ENCODE measurements around the gene RAMP3.

RAMP3 gene

GRCh38 chr7:45157286-45157652, 322 bp upstream of the RAMP3 start:
- DNase-seq, result peak; percentile 24

- peak; percentile 12 for DNase-seq
These were observed 880 bp downstream of the RAMP3 start for GRCh38 chr7:45158471-45158870.

GRCh38 chr7:45159296-45159695, 1.7 kb downstream of the RAMP3 start:
- DNase-seq, result peak; percentile 23

GRCh38 chr7:45160417-45160881, 2.9 kb downstream of the RAMP3 start:
- DNase-seq, result peak; percentile 35

GRCh38 chr7:45161138-45161537, 3.5 kb downstream of the RAMP3 start:
- no peak for DNase-seq

- DNase-seq, result peak; percentile 30
These were observed 4.3 kb downstream of the RAMP3 start for GRCh38 chr7:45161842-45162241.

GRCh38 chr7:45162311-45162845, 4.8 kb downstream of the RAMP3 start:
- DNase-seq, result peak; percentile 22

GRCh38 chr7:45162943-45163691, 5.5 kb downstream of the RAMP3 start:
- peak; percentile 21 for DNase-seq

- DNase-seq, result peak; percentile 5
These were observed 6.1 kb downstream of the RAMP3 start for GRCh38 chr7:45163692-45164052.

- DNase-seq, result peak; percentile 6
These were observed 6.7 kb downstream of the RAMP3 start for GRCh38 chr7:45164271-45164670.

- DNase-seq, result no peak
These were observed 8.3 kb downstream of the RAMP3 start for GRCh38 chr7:45165857-45166256.

- peak; percentile 18 for DNase-seq
These were observed 14.4 kb downstream of the RAMP3 start for GRCh38 chr7:45171946-45172345.

- peak; percentile 38 for DNase-seq
These were observed 16.2 kb downstream of the RAMP3 start for GRCh38 chr7:45173596-45174327.

GRCh38 chr7:45174328-45174610, 16.7 kb downstream of the RAMP3 start:
- peak; percentile 19 for DNase-seq

- no peak for DNase-seq
These were observed 17.6 kb downstream of the RAMP3 start for GRCh38 chr7:45174966-45175765.

GRCh38 chr7:45176091-45176490, 18.5 kb downstream of the RAMP3 start:
- DNase-seq, result no peak

- DNase-seq, result no peak
These were observed 19.5 kb downstream of the RAMP3 start for GRCh38 chr7:45176886-45177731.

GRCh38 chr7:45177801-45178200, 20.2 kb downstream of the RAMP3 start:
- peak; percentile 16 for DNase-seq

GRCh38 chr7:45178241-45179225, 20.9 kb downstream of the RAMP3 start:
- DNase-seq, result peak; percentile 30

GRCh38 chr7:45179666-45180065, 22.1 kb downstream of the RAMP3 start:
- no peak for DNase-seq

Data from right forelimb (tissue), 1 donor.